Skeletal muscle cell (primary cell): ENCODE data around the gene IRX1.

Experiments
- DNase-seq: peaks from one replicate; pipeline ENCODE4 v3.0.0-alpha.2; 2010; ENCODE audit warnings: low read depth
- H3K4me3 ChIP-seq: 2 replicates; pipeline ENCODE4 v1.5.1; 2011; ENCODE audit warnings: low read depth, mild to moderate bottlenecking, control low read depth, low read length, moderate library complexity

The IRX1 gene

DNA sequence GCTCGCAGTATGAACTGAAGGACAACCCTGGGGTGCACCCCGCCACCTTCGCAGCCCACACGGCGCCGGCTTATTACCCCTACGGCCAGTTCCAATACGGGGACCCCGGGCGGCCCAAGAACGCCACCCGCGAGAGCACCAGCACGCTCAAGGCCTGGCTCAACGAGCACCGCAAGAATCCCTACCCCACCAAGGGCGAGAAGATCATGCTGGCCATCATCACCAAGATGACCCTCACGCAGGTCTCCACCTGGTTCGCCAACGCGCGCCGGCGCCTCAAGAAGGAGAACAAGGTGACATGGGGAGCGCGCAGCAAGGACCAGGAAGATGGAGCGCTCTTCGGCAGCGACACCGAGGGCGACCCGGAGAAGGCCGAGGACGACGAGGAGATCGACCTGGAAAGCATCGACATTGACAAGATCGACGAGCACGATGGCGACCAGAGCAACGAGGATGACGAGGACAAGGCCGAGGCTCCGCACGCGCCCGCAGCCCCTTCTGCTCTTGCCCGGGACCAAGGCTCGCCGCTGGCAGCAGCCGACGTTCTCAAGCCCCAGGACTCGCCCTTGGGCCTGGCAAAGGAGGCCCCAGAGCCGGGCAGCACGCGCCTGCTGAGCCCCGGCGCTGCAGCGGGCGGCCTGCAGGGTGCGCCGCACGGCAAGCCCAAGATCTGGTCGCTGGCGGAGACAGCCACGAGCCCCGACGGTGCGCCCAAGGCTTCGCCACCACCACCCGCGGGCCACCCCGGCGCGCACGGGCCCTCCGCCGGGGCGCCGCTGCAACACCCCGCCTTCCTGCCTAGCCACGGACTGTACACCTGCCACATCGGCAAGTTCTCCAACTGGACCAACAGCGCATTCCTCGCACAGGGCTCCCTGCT lies 3.8 kb downstream of the IRX1 start:
- H3K4me3 ChIP-seq = peak overlapping the region; percentile 28
- DNase-seq = no peak

DNA sequence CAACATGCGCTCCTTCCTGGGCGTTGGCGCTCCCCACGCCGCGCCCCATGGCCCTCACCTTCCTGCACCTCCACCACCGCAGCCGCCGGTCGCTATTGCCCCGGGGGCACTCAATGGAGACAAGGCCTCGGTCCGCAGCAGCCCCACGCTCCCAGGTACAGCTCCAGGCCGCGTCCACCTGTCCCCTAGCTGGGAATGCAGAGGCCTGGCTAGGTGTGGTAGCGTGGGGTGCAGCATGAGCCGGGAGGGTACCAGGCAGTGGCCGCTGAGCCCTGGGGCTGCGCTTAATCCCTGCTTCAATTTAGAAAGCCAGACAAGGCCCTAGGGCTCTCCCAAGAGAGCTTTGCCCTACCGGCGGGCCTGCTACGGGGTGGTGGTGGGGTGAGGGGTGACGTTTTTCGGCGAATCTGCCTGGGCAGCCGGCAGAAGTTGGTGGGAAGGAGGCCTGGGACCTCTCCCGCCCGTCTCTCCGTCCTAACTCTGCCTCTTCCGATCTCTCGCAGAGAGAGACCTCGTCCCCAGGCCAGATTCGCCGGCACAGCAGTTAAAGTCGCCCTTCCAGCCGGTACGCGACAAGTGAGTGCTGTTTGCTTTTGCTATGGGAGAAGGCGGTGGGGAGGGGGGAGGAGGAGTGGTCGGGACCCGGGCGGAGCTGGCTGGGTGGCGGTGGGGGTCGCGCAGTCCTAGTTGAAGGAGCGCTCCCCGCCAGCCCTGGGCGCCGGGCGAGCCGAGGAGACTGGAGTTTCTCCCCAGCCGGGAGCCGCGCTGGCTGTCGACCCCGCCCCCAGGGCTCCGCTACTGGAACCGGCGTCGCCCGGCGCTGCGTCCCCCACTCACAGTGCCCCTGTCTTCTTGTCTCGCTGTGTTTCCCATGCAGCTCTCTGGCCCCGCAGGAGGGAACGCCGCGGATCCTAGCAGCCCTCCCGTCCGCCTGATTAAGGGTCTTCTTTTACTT lies 4.8 kb downstream of the IRX1 start:
- peak overlapping the region; percentile 1 for H3K4me3 ChIP-seq
- DNase-seq = no peak

DNA sequence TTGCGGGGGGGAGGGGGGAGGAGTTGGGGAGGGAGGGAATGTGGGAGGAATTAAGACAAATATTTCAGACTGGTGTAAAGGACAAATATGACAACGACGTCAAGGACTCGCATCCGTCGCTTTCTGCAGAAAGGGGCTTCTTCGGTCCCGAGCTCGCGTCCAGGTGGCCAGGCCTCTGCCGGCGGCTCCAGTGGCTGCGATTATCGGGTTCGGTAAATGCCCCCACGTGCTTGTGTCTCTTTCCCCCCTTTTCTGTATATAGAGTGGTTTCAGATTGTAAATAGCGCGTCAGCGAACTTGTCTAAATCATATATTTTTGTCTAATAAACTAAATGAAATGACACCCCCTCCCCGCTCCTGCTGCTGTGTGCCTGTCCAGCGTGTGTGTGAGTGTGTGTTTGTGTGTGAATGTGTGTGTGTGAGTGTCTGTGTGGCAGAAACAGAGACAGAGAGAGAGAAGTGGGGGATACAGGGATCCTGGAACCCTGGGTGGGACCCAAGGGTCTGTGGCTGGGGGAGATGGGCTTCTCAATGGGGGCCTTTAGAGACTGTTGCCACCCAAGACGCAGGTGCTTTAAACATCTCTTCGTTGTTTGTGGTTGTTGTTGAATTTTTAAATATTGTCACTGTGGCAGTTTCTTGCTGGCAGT lies 5.6 kb downstream of the IRX1 start:
- no peak overlapping the region for H3K4me3 ChIP-seq
- no peak for DNase-seq

DNA sequence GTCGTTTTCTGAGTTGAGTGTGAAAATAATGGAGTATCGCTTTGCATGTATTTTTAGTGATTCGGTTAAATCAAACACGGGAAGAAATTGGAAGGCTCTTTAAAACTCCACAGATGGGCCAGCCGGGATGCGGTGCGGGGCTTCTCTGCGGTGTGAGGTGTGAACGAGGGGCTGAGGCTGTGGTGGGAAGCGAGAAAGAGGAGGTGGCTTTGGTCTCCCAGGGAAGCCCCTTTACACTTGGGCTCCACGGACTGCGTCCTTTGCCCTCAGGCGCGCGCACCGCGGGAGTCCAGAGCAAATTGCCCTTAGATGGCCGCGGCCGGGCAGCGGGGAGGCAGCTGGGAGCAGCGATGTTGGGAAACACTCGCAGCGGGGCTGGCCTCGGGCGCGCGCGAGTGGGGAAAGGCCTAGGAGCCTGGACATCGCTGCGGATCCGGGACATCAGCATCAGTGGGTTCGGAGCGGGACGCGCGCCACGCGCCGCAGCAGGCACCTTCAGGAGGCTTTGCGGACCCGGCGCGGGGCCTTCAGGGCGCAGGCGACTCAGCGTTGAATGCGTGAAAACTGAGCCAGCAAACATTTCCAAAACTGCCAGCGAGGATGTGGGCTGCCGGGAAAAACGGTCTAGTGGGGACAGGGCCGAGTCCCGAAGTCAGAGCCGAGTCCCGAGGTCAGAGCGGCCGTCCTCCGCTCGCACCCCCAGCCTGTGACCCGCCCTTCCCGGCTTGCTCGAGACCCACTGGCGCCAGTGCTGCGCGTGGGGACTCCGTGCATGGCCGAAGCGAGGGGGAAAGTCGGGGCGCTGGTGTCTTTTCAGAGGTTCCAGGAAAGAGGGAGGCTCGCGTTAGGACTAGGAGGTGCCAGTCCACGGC lies 6.5 kb downstream of the IRX1 start:
- no peak for DNase-seq
- H3K4me3 ChIP-seq = peak overlapping the region; percentile 20

DNA sequence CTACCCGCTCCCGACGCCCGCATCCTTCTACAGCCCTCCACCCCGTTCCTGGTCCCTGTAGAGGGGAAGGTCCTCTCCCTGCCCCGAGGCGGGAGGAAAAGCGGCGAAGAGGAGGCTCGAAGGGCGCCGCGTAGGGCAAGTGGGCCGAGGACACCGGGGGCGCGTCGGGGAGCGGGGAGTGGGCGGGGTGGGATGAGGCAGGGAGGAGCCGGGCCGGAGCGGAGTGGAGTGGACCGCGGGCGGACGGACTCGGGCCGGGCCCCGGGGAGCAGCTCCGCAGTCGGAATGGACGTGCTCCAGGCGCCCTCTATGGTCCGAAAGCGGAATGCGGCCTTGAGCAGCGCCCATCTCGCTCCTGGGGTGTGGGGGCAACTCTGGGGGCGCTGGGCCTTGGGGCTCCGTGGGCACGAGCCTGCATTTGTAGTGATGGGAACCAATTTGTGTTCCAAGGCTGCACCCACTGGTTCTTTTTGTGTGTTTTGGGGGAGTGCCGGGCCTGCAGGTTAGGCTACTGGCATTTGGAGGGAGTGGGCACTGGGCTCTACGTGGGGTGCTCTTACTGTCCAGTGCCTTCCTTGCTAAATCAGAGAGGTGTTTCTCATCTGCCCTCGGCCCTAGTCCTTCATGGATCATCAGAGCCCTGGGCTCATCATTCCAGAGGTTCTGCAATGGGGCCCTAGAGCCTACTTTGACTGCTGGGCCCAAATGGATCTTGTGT lies 7.3 kb downstream of the IRX1 start:
- peak overlapping the region; percentile 20 for H3K4me3 ChIP-seq
- no peak for DNase-seq

DNA sequence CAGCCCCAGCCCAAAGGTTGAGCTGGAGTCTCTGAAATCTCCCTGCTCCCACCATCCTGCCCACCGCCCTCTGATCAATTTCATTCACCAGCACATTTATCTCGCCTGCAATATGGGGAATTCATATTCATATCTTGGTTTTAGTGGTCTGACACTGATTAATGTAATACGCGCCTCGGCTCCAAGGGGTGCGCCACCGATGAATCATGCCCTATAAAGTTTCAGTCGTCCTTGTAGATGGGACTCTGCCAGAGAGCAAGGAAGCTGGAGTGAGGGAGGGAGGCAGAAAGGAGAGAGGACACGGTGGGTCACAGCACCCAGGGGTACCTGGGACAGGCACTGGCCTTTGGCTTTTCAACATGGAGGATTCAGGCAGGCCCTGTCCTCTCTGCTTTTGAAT lies 8.9 kb downstream of the IRX1 start:
- H3K4me3 ChIP-seq = no peak overlapping the region
- DNase-seq = peak; percentile 10

DNA sequence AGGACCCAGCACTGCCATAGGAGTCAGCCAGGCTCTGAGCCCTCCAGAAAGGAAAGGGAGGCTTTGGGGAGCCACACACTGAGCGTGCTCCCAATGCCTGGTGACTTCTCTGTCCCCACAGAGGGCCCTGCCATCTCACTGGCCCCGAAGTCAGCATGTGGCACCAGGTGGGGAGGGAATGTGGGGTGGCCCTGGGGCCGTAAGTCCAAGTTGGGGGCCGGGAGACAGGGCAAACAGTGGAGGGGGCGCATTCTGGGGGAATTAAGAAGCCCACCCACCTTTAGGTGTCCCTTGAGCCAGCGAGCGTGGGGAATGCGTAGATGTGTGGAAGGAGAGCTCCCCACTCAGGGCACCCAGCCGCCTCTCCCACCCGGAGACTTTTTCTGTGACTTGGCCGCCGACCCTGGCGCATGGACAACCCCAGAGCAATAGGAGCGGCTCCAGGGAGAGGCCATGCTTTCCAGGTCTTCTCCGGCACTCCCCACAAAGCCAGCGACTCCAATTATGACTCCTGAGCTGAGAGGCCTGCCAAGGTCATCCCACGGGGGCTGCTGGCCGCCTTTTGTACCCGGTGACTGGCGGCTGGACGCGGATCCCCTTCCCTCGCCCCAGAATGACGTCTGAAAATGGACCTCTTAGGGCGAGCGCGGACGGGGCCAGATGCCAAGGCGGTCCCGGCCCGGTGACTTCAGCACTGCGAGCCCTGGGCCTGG lies 9.8 kb downstream of the IRX1 start:
- H3K4me3 ChIP-seq = no peak overlapping the region
- DNase-seq = no peak

DNA sequence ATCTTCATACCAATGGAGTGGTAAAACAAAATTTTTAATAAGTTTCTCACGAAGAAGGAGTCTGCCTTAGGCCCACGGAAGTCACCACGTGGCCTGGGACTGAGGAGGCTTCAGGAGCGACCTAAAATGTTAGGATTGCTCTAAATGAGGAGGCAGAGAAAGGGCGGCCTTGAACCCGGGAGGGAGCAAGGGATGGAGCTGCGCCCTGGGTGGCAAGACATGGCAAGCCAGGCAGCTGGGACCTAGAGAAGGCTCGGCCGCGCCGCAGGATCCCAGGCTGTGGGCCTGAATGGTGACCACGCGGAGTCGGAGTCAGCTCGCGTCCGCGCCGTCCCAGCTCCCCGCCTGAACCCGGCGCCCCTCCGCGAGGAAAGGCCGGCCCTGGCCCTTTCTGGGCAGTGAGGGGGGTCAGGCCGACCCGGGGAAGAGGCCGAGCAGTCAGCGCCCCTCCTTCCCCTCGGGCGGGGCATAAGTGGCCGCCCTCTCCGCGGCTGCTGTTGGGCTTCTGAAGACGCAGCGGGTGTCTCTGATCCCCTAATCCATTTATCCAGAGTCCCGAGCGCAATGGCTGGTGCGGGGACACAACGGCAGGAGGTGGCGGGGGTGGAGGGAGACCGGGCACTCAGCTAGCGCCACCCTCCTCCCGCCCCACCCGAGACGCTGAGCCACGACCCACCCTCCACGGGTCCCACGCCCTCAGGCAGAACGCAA lies 10.6 kb downstream of the IRX1 start:
- H3K4me3 ChIP-seq = no peak overlapping the region
- no peak for DNase-seq

DNA sequence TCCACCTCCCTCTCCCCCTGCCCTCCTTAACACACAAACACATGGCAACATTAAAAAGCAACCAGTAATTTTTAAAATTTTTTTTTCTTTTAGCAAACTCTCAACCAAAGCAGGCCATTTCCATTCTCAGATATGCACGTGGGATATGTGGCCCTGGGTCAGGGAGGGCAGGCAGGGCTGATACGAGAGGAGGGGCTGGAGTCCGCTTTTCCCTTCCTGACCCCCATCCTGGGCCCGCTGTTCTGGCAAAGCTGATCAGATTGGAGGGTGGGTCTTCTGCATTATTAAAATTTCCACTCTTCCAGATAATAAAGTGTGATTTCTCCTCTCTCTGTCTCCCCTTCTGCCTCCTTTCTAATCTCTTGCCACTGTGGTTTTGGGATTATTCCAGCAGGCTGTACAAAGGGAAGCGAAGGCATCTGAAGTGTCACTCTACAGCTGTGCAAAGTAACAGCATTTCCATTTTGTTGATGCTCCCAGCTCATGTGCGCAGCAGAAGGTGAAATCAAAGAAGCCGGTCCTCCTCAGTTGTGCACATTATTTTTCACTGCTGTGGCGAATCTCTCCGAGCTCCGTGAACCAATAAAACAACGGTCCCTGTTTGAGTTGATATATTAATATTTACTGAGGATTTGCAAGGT lies 12.0 kb downstream of the IRX1 start:
- no peak overlapping the region for H3K4me3 ChIP-seq
- DNase-seq = no peak

DNA sequence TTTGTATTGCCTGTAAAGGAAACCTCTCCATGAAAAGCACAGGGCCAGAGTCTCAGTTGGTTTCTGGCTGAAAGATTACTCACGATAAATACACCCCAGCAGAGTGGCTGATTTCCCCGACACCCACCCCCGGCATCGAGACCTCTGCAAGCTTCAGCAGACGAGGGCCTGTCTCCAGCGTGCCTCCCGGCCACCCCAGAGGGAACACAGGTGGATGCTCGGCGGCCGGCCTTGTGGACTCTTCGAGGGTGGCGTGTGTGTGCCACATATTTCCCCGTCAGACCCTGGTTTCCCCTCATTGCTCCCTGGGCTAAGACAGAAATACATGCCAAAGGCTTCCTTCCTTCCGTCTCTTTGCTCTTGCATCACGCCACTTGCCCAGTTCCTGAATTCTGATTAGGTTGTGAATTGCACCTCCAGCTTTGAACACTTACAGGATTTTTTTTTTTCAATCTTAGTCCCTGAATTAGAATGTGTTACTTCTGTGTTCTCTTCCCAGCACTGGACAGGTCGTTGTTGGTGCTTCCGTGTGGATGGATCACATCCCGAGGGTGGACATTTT lies 13.6 kb downstream of the IRX1 start:
- H3K4me3 ChIP-seq = no peak overlapping the region
- no peak for DNase-seq

DNA sequence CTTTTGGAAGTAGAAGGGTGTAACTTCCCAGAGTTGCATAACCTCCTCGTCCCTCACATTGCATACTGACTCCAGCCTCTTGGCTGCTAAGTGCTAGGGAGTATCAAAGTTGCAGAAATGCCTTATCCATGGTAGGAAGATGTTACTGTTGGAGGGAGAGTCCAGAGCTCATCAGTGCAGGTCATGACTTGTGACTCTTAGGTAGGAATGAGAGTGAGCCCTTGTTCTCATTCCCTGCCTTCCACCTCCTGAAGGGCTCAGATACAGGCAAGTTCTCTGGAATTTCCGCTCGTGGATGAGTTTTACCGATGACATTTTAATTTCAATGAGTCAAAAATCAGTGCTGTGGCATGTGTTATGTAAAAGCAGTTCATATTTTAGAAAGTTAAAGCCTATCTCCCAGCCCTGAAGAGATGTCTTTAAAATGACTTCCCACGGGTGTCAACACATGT lies 17.0 kb downstream of the IRX1 start:
- DNase-seq = no peak
- no peak overlapping the region for H3K4me3 ChIP-seq

DNA sequence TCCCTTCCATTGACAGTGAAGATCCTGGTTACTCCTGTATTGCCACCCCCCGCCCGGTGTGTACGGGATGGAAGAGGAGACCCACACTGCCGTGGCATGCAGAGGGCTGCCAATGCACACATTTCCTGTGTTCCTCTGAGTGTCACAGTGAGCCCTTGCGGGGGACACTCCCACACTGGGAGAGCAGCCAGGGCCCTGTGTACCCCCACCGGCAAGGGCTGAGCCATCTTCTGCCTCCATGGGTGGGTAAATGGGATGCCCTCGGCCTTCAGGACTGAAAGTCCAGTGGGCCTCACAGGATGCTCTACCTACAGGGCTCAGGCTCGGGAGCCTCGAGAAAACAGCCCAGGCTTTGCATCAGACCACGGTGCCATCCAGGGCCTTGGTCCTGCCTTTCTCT lies 18.1 kb downstream of the IRX1 start:
- no peak for DNase-seq
- no peak overlapping the region for H3K4me3 ChIP-seq

DNA sequence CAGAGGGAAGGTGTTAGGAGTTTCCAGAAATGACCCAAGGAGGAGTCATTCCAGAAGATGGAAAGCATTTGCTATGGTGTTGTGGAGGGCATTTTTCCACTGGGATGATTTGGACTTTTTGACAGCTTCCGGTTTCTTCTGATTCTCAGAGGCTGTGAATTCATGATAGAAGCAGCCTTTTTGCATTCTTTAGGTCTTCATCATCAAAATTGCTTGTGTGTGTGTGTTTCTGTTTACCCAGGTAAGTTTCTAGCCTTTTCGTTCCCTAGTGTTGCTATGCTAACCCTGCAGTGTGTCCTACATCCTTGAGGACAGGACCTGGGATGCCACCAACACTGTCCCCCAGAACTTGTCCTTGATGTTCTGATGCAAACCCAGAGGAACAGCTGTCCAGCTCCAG lies 19.6 kb downstream of the IRX1 start:
- no peak for DNase-seq
- H3K4me3 ChIP-seq = no peak overlapping the region

DNA sequence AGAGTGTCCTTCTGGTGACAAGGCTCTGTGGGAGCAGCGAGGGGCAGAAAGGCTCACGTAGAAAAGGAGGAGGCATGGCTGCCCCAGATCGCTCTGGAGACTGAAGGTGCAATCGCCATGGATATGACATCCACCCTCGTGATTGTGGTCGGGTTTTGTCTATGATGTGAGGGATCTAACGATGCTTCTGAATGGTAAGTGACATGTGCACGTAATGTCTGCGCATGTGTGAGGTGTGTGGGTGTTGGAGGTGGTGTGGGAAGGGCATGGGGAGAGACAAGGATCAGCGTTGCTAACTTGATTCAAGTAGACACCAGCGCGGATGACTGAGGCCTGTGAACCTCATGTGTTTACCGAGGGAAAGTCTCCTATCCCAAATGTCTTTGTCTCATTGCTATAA lies 20.2 kb downstream of the IRX1 start:
- H3K4me3 ChIP-seq = no peak overlapping the region
- DNase-seq = no peak

DNA sequence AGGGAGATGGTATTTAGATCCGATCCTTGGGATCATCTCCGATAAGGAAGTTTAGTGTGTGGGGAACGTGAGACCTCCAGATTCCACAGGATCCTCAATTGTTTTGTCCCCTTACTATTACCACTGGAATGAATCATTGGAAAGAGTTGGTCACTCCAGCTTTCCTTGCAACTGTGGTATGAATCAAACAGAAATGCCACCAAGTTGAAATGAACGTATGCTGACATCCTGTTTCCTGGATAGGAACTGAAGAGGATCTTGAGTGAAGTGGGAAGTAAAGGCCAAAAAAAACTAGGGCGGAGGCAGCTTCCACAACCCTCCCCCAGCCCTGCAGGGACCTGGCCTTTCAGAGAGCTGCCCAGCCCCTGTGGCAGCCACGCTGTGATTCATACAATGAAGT lies 23.9 kb downstream of the IRX1 start:
- no peak for DNase-seq
- no peak overlapping the region for H3K4me3 ChIP-seq

DNA sequence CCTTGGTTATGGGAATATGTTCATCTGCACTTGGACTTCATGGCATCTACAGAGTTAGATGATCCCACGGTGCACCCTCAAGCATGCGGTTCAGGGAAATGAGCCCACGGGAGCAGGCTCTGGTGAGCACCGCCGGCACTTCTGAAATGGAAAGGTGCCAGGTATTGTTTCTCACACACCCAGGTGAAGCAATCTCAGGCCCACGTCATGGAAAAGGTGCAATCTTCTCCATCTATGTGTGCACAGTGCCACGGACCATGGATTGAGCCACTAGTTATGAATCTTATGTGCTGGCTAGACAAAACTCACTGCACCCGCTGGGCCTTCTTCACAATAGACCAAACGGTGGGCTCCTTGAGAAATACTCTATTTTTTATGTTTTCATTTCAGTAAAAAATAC lies 27.3 kb downstream of the IRX1 start:
- H3K4me3 ChIP-seq = no peak overlapping the region
- no peak for DNase-seq
